Cardiac ventricle fibroblast (primary cell): ENCODE measurements around the gene SRA1. TPM values are rescaled to one million over a fixed set of nuclear protein-coding genes. Genes with fewer than 3 reads are reported as not detected.

Source experiments
- total RNA-seq: library from RNA; depleted of rRNA; stranded (reverse); fragments of >200 nt; gene quantifications from 2 replicates; pipeline ENCODE4 v1.2.3, GENCODE V29; 2015

SRA1 gene
- 24.0 and 25.6 TPM in 2 replicates for total RNA-seq

DNA sequence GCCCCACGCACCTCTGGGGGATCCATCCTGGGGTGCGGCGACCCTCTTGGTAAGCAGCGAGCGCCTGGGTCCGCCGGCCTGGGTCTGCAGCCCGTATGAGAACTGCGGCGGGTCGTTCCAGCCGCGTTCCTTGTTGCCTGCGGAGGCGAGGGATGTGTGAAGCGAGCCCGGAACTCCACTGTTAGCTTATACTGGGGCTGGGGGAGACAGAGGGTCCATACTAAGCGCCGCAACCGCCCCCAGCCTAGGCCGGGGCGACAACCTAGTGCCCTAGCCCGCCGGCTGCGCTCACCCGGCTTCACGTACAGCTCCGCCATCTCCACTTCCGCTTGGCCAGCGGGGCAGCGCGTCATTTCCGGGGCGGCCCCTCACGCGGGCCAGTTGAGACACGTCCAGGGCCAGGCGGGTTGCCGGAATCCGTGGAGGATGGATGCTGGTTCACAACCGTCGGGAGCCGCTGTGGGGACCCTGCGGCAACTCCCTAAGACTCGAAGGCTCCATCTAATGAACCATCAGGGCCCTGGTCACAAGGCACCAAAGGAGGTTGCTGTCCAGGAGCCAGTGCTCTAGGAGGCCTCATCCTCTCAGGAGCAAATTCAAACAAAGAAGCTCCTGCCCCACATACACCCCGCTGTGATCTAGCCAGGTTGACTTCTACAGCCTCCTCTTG, at the start of gene SRA1:
Gene SRA1 (minus strand): TSS at position 338 of the 670 bp plus-strand sequence. CDS start 21 bp downstream, at position 317.

DNA sequence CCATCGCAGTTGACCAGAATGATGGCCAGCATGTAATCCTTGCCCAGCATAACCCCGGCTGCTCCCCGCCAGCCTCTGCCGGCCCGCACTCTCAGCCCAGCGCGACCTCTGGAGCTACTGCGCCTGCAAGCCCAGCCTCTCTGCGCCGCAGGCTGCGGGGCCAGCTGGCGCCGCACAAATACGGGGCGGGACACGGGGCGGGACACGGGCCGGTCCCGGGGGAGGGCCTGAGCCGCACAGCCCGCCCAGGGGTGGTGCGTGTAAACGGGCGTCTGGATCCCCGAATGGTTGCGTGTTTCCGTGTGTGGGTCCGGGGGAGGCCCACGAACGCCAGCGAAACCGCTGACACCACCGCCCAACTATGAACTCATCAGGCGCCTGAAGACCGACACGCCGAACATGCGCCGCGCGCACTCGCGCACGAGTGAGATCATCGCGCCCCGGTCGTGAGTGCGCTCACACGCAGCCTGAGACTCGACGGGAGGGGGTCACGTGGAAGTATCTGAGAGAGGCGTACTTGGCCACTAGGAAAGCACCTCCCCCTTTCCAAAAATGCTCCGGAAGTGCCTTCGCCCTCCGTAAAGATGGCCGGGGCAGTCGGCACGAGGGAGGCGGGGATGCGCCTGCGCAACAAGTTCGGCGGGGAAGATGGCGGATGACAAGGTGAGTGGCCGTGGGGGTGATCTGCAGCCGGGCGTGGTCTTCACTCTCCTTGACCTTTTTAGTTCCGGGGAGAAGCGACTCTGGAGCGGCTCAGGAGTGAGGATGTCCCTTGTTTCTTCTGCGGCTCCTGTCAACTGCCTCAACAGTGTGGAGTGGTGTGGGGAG, 7.1 kb upstream of the SRA1 start, which contains the start of the genes APBB3 and SLC35A4:
Gene APBB3 (minus strand): TSS at position 403 of the 828 bp plus-strand sequence. CDS start 353 bp downstream, at position 50.
Gene SLC35A4 (plus strand): TSS at position 633 of the 828 bp plus-strand sequence. CDS start 2,342 bp downstream, outside the sequence.

DNA sequence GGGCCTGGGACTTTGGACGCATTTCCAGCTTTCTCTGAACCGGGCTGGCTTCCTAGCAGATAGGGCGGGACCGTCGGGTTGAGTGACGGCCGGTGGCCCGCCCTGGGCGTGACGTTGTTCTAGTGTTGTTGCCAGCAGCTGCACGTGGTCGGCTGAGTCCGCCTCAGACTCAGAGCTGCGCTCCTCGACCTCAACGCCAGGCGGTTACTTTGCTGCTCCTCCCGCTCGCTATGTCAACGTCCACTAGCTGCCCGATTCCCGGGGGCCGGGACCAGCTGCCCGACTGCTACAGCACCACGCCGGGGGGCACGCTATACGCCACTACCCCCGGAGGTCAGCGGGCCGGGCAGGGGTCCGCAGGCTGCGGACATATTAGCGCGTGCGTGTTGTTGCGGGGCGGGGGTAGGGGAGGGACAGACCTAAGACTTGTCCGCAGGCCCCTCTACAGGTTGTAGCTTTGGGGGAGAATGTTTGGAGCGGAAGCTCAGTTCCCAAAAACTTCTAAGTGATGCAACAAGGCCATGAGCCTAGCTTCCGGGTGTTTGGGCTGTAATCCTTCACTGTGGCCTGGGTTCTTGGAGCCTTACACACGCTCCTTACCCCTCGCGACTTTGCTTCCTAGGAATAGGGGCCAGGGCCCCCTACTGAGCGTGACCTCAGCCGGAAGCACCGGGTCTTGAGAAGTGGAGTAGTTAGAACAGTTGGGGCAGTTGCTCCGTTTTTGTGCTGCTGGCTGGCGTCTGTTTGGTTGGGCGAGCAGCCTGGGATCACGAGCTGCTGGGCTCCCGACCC, 9.6 kb downstream of the SRA1 start, which contains the start of gene EIF4EBP3:
Gene EIF4EBP3 (plus strand): TSS at position 155 of the 792 bp plus-strand sequence. CDS start 76 bp downstream, at position 231.

Other genes starting within 250 kb of the SRA1 start
- gene HBEGF, start 210.9 kb downstream of the SRA1 start, total RNA-seq, result 1.0 and 1.9 TPM in 2 replicates
- gene SLC4A9, start 197.3 kb downstream of the SRA1 start, total RNA-seq, result not detected in 2 replicates
- gene ANKHD1, start 155.6 kb downstream of the SRA1 start, total RNA-seq, result 34.6 and 55.5 TPM in 2 replicates
- 7.4 and 15.3 TPM in 2 replicates for gene EIF4EBP3, start 9.8 kb downstream of the SRA1 start, total RNA-seq
- gene APBB3, start 7.1 kb upstream of the SRA1 start, total RNA-seq, result 8.4 and 9.0 TPM in 2 replicates
- gene SLC35A4, start 7.4 kb upstream of the SRA1 start, total RNA-seq, result 26.9 and 37.6 TPM in 2 replicates
- gene CD14, start 75.7 kb upstream of the SRA1 start, total RNA-seq, result 0.15 and 1.3 TPM in 2 replicates
- 26.7 and 72.8 TPM in 2 replicates for gene TMCO6, start 82.0 kb upstream of the SRA1 start, total RNA-seq
- gene NDUFA2, start 90.2 kb upstream of the SRA1 start, total RNA-seq, result 47.4 and 58.0 TPM in 2 replicates
- gene IK, start 90.4 kb upstream of the SRA1 start, total RNA-seq, result 62.4 and 66.5 TPM in 2 replicates
- gene WDR55, start 107.4 kb upstream of the SRA1 start, total RNA-seq, result 15.8 and 18.2 TPM in 2 replicates
- not detected in 2 replicates for gene DND1, start 116.1 kb upstream of the SRA1 start, total RNA-seq
- 43.6 and 55.7 TPM in 2 replicates for gene HARS1, start 133.9 kb upstream of the SRA1 start, total RNA-seq
- 20.3 and 21.3 TPM in 2 replicates for gene HARS2, start 134.0 kb upstream of the SRA1 start, total RNA-seq
- gene ZMAT2, start 143.0 kb upstream of the SRA1 start, total RNA-seq, result 18.2 and 25.1 TPM in 2 replicates
- 0.05 TPM in 1 of 2 replicates, not detected in the other for gene PCDHA1, start 228.7 kb upstream of the SRA1 start, total RNA-seq
- not detected in 2 replicates for gene PCDHA2, start 237.4 kb upstream of the SRA1 start, total RNA-seq
- gene PCDHA3, start 243.6 kb upstream of the SRA1 start, total RNA-seq, result 0.10 and 0.25 TPM in 2 replicates
- 0.24 and 0.31 TPM in 2 replicates for gene PCDHA4, start 249.6 kb upstream of the SRA1 start, total RNA-seq